Fibroblast of pulmonary artery (primary cell): ENCODE results near the gene SCN4B.

Experiments used
- DNase-seq: peaks from one replicate; pipeline ENCODE4 v3.0.0-alpha.2; 2010; ENCODE audit warnings: low read depth
- H3K4me3 ChIP-seq: replicated peaks from 2 replicates; pipeline ENCODE4 v1.5.1; 2011; ENCODE audit warnings: low read depth, mild to moderate bottlenecking, control low read depth, low read length, moderate library complexity
- CTCF ChIP-seq: IDR thresholded peaks from 2 replicates; pipeline ENCODE4 v1.5.1; 2011; ENCODE audit warnings: mild to moderate bottlenecking, control low read depth, low read length, inconsistent platforms; ENCODE audit errors: missing control alignments

The SCN4B gene

GRCh38 chr11:118129471-118130172 lies 23.0 kb downstream of the SCN4B start:
- no peak for TF ChIP-seq CTCF
- no peak overlapping the region for H3K4me3 ChIP-seq
- no peak for DNase-seq

- H3K4me3 ChIP-seq = no peak overlapping the region
- no peak for DNase-seq
- no peak for TF ChIP-seq CTCF
These were observed 23.7 kb downstream of the SCN4B start for GRCh38 chr11:118128721-118129470.

- DNase-seq = no peak
- no peak overlapping the region for H3K4me3 ChIP-seq
- TF ChIP-seq CTCF = no peak
These were observed 24.3 kb downstream of the SCN4B start for GRCh38 chr11:118128310-118128709.

GRCh38 chr11:118126082-118126838 lies 26.4 kb downstream of the SCN4B start:
- DNase-seq = no peak
- no peak for TF ChIP-seq CTCF
- H3K4me3 ChIP-seq = no peak overlapping the region

GRCh38 chr11:118124929-118125535 lies 27.6 kb downstream of the SCN4B start:
- no peak for DNase-seq
- no peak overlapping the region for H3K4me3 ChIP-seq
- TF ChIP-seq CTCF = no peak

GRCh38 chr11:118120793-118121192 lies 31.8 kb downstream of the SCN4B start:
- DNase-seq = no peak
- no peak overlapping the region for H3K4me3 ChIP-seq
- TF ChIP-seq CTCF = no peak
